Type B pancreatic cell (in vitro differentiated cells): ENCODE results near the gene TPP1. TPM values are rescaled to one million over a fixed set of nuclear protein-coding genes. Genes with fewer than 3 reads are reported as not detected.
A peak's percentile ranks its signal among the peaks of the same experiment; 100 is the strongest.

Experiments
- DNase-seq: peaks from one replicate; pipeline ENCODE4 v3.0.0; 2021; ENCODE audit warnings: mixed read lengths; ENCODE audit not compliant: unreplicated experiment; ENCODE audit errors: extremely low spot score
- H3K27ac Mint-ChIP-seq: 2 replicates; pipeline ENCODE4 v1.8.0; 2021; ENCODE audit warnings: mild to moderate bottlenecking, mixed read lengths
- H3K27me3 Mint-ChIP-seq: 2 replicates; pipeline ENCODE4 v1.8.0; 2021; ENCODE audit warnings: mixed read lengths
- H3K36me3 Mint-ChIP-seq: 2 replicates; pipeline ENCODE4 v1.8.0; 2021; ENCODE audit warnings: mixed read lengths
- H3K4me1 Mint-ChIP-seq: one replicate; pipeline ENCODE4 v1.8.0; 2021; ENCODE audit warnings: mixed read lengths; ENCODE audit not compliant: unreplicated experiment
- H3K4me3 Mint-ChIP-seq: 2 replicates; pipeline ENCODE4 v1.8.0; 2021; ENCODE audit warnings: mild to moderate bottlenecking, mixed read lengths
- H3K9me3 Mint-ChIP-seq: 2 replicates; pipeline ENCODE4 v1.8.0; 2021; ENCODE audit warnings: mixed read lengths
- total RNA-seq: library from RNA; stranded (reverse); gene quantifications from 2 replicates; pipeline ENCODE4 v1.2.1, GENCODE V29; 2021; ENCODE audit warnings: low replicate concordance
- TF ChIP-seq, protein P1 (sequence below): fragments of 200-600 bp; sonication (generic); conservative IDR thresholded peaks from 2 replicates; pipeline ENCODE4 v1.5.0; 2021; ENCODE audit warnings: antibody characterized with exemption, mild to moderate bottlenecking

Gene TPP1
- total RNA-seq, 1 donor from 2014 or later: 72.8 TPM

DNA sequence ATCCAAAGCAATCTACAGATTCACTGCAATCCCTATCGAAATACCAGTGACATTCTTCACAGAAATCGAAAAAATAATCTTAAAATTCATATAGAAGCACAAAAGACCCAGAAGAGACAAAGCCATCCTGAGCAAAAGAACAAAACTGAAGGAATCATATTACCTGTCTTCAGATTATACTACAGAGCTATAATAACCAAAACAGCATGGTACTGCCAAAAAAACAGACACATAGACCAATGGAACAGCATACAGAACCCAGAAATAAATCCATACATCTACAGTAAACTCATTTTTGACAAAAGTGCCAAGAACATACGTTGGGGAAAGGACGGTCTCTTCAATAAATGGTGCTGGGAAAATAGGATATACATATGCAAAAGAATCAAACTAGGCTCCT is 34.7 kb downstream of the TPP1 start:
- Mint-ChIP-seq H3K27ac (no peak overlapping the region), H3K4me3 (no peak overlapping the region), H3K4me1 (no peaks in the 10 kb centered on the region), H3K27me3 (no peaks in the 10 kb centered on the region), H3K36me3 (peaks cover 22% of the 10 kb centered on the region), H3K9me3 (peaks cover 9% of the 10 kb centered on the region)
- TF ChIP-seq, protein P1, sequence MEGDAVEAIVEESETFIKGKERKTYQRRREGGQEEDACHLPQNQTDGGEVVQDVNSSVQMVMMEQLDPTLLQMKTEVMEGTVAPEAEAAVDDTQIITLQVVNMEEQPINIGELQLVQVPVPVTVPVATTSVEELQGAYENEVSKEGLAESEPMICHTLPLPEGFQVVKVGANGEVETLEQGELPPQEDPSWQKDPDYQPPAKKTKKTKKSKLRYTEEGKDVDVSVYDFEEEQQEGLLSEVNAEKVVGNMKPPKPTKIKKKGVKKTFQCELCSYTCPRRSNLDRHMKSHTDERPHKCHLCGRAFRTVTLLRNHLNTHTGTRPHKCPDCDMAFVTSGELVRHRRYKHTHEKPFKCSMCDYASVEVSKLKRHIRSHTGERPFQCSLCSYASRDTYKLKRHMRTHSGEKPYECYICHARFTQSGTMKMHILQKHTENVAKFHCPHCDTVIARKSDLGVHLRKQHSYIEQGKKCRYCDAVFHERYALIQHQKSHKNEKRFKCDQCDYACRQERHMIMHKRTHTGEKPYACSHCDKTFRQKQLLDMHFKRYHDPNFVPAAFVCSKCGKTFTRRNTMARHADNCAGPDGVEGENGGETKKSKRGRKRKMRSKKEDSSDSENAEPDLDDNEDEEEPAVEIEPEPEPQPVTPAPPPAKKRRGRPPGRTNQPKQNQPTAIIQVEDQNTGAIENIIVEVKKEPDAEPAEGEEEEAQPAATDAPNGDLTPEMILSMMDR: no peak
- DNase-seq: no peak

DNA sequence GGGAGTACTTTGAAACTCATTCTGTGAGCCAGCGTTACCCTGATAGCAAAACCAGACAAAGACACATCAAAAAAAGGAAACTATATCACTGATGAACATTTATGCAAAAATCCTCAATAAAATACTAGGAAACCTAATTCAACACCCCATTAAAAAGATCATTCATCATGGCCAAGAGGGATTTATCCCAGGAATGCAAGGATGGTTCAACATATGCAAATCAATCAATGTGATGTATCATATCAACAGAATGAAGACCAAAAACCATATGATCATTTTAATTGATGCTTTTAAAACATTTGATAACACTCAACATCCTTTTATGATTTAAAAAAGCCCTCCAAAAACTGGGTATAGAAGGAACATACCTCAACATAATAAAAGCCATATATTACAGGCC is 35.6 kb downstream of the TPP1 start:
- no peak for DNase-seq
- Mint-ChIP-seq H3K4me1 (no peaks in the 10 kb centered on the region), H3K27me3 (no peaks in the 10 kb centered on the region), H3K36me3 (peaks cover 22% of the 10 kb centered on the region), H3K9me3 (peaks cover 9% of the 10 kb centered on the region), H3K4me3 (no peak overlapping the region), H3K27ac (no peak overlapping the region)
- TF ChIP-seq, protein P1: no peak

DNA sequence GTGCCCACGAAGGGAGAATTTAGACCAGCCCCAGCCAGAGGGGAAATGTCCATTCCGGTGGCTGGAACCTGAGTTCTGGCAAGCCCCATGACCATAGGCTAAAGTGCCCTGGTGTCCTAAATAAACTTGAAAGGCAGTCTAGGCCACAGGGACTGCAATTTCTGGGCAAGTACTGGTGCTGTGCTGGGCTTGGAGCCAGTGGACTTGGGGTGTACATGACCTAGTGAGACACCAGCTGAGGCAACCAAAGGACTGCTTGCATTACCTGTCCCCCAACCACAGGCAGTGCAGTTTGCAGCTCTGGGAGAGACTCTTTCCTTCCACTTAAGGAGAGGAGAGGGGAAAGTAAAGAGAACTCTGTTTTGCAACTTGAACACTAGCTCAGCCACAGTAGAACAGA is 39.5 kb downstream of the TPP1 start:
- Mint-ChIP-seq H3K9me3 (peaks cover 9% of the 10 kb centered on the region), H3K27me3 (no peaks in the 10 kb centered on the region), H3K4me1 (peaks cover 12% of the 10 kb centered on the region), H3K27ac (no peak overlapping the region), H3K4me3 (no peak overlapping the region), H3K36me3 (peaks cover 17% of the 10 kb centered on the region)
- no peak for DNase-seq
- TF ChIP-seq, protein P1: no peak

DNA sequence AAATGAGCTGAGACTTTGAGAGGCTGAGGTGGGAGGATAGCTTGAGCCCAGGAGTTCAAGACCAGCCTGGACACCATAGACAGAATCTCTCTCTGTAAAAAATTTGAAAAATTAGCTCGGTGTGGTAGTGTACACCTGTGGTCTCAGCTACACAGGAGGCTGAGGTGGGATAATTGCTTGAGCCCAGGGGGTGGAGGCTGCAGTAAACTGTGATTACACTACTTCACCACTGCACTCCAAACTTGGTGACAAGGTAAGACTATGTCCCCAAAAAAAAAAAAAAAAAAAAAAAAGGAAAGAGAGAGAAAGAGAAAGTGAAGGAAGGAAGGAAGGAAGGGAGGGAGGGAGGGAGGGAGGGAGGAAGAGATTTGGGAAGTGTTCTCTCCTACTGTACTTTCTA is 41.1 kb downstream of the TPP1 start:
- H3K4me1 Mint-ChIP-seq: peaks cover 12% of the 10 kb centered on the region
- H3K36me3 Mint-ChIP-seq: peaks cover 12% of the 10 kb centered on the region
- TF ChIP-seq, protein P1: no peak
- no peaks in the 10 kb centered on the region for H3K27me3 Mint-ChIP-seq
- H3K9me3 Mint-ChIP-seq: peaks cover 4% of the 10 kb centered on the region
- H3K27ac Mint-ChIP-seq: no peak overlapping the region
- no peak for DNase-seq
- H3K4me3 Mint-ChIP-seq: no peak overlapping the region

DNA sequence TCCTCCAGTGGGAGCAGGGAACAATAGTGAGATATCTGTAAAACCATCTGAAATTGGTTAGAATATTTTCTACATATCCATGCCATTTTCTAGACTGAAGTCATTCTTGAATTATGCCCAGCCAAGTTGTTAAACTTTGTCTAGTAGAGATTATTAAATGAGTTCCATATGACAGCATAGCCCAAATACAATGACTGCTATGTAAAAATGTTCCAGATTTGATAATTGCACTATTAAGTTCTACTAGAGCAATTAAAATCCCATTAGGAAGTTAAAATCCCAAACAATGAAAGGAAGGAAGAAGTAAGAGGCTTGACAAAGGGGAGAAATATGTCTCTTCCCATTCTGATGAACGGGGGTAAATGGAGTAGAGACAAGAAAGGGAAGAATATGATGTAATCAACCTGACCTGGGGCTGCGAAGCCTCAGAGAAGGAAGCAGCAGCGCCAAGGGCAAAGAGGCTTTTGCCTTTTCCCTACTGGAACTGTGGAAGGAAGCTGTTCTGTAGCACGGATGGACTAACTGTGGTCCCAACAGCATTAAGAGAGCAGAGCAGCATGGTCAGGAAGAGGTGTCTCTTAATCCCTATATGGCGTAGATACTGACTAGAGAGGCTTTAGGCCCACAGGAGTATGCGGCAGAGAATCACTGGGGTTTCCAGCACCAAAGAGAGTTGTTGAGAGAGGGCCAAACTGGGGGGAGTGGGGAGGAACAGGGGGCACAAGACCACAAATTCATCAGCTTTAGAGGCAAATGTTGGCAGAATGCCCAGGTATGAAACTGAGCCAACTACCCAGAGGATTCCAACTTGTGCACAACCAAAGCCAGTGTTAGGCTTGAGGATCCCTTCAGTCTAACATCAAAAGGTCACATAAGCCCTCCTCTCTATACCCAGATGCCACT is 42.5 kb downstream of the TPP1 start:
- H3K4me1 Mint-ChIP-seq: peaks cover 12% of the 10 kb centered on the region
- H3K36me3 Mint-ChIP-seq: peaks cover 13% of the 10 kb centered on the region
- no peaks in the 10 kb centered on the region for H3K9me3 Mint-ChIP-seq
- DNase-seq: no peak
- H3K4me3 Mint-ChIP-seq: no peak overlapping the region
- H3K27ac Mint-ChIP-seq: peak overlapping the region; percentile 48
- no peaks in the 10 kb centered on the region for H3K27me3 Mint-ChIP-seq
- TF ChIP-seq, protein P1: no peak
